HG03095 (cell line): Measurements from ENCODE around the gene OPTN.
"Not testable (repeated sequence)": the region's sequence is repeated elsewhere in the genome, so short reads cannot be mapped to it uniquely, and the experiment has no call there.

Experiments
- ATAC-seq: cut with Tn5 transposase; IDR thresholded peaks from one replicate; pipeline ENCODE4 v1.9.1; 2021; ENCODE audit warnings: moderate library complexity; ENCODE audit not compliant: unreplicated experiment

Gene OPTN

DNA sequence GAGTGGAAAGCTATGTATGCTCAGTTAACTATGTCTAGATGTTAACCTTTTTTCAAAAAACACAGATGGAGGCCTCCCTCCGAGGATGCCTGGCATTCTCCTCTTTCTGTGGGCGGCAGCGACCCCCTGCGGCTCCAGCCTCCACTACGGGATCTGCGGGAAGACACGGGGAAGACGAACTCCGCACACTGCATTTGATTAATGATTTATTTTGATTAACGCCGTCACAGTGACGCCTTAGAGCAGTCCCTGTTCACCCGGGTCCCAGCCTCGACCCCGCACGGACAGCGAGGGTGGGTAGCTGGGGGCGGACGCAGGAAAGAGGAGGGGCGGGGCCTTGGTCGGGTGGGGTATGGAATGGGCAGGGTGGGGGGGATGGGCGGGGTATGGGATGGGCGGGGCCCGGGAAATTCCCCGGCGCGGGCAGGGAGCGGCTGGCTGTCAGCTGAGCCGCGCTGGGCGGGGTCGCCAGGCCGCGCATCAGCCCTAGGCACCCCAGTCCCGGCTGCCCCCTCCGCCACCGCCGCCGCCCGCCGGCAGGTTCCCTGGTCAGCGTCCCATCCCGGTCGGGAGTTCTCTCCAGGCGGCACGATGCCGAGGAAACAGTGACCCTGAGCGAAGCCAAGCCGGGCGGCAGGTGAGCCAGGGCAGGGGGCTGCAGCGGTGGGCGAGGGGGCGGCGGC lies at the start of gene OPTN:
TSS of gene OPTN (plus strand) at position 498 of the 683 bp plus-strand sequence. CDS start 8,960 bp downstream, outside the sequence.
- ATAC-seq: peak; percentile 62

- no peak for ATAC-seq
Observed at GRCh38 chr10:13051126-13051694, 48.8 kb upstream of the OPTN start.

DNA sequence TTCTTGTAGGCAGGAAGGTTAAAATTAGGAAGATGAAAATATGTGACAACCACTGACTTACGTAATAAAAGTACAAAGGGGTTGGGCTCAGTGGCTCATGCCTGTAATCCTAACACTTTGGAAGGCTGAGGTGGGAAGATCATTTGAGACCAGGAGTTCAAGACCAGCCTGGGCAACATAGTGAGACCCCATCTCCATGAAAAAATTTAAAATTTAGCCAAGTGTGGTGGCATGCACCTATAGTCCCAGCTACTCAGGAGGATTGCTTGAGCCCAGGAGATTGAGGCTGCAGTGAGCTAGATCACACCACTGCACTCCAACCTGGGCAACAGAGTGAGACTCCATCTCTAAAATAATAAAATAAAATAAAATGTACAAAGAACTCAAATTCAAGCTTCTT lies 46.8 kb upstream of the OPTN start:
- ATAC-seq: not testable (repeated sequence)

DNA sequence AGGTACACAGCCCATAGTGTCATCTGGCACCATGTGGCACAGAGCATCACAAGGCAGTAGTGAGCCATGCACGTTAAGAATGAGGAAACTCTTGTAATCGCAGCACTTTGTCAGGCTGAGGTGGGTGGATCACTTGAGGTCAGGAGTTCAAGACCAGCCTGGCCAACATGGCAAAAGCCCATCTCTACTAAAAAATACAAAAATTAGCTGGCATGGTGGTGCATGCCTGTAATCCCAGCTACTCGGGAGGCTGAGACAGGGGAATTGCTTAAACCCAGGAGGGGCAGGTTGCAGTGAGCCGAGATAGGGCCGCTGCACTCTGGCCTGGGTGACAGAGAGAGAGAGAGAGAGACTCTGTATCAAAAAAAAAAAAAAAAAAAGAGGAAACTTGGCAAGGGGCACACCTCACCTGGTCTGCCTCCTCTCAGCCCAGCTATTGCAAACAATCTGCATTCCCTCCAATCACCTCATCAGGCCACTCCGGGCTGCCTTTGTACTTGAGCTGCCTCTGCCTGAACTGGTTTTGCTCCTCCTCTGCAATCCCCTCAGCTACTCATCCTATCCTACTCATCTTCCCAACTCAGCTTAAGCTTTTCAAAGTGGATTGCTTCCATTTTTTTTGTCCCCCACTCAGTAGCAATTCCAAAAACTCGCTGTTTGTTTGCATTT lies 46.0 kb upstream of the OPTN start:
- no peak for ATAC-seq

DNA sequence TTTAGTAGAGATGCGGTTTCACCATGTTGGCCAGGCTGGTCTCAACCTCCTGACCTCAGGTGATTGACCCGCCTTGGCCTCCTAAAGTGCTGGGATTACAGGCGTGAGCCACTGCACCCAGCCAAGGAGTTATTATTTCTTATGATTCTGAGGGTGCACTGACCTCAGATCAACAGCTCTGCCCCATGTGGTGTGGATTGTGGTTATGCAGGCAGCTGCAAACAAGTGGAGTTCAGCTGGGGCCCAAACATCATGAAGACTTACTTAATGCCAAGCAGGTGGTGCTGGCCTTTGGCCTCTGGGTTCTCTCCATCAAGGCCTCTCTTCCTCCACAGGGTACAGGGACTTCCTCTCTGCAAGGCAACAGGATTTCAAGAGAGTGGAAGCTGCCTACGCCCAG lies 45.1 kb upstream of the OPTN start:
- ATAC-seq: no peak

- ATAC-seq: no peak
Observed at GRCh38 chr10:13056456-13057077, 43.4 kb upstream of the OPTN start.

GRCh38 chr10:13062803-13063202 lies 37.2 kb upstream of the OPTN start:
- ATAC-seq: no peak

DNA sequence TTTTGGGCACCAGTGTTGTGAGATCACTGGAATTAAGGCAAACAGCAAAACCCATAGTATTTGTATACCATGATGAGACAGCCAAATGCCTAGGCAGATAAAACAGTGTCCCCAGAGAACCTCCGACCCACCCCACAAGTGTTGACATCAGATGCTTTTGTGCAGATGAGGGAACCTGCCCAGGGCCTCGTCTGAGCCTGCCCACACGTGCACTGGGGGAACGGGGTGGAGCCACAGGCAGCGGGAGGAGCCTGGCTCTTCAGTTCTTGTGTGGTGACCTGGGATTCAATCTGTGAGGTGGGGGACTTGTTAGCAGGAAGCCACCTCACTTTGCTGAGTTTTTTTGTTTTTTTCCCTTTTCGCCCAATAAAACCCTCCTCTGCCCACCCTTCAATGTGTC lies 33.4 kb upstream of the OPTN start:
- ATAC-seq: no peak

- ATAC-seq: no peak
Observed at GRCh38 chr10:13067431-13067830, 32.5 kb upstream of the OPTN start.

DNA sequence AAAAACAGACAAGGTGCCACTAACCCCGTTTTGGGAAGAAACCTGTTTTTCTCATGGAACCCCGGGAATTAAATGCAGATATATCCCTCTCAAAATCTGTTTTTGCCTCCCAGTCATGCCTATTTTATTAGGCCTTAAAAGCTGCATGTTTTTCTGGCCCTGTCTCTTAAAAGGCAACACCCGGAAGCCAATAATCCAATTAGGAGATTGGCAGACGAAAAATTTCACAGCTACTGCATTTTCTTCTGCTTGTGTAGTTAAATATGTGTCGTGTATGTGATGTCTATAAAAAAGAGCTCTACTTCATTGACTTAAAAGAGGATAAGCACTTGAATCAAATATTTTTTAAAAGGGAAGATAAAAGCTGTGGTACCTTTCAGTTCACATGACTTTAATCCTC lies 31.9 kb upstream of the OPTN start:
- no peak for ATAC-seq

DNA sequence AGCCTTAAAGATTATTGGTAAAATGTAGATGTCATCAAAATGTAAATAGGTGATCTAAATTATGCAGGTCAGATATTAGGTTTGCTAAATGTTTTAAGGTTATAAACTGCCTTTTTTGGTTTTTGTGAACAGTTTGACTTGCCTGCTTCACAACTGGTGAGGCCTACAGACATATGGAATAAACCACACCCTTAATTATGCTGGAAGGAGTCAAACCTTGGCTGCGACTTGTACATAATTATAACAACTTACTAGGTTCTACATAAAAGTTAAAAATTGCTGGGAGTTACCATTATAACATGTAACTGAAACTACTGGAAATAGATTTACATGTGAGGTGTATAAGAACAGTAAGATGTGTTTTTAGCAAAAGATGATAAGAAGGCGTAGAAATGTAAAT lies 31.5 kb upstream of the OPTN start:
- no peak for ATAC-seq

DNA sequence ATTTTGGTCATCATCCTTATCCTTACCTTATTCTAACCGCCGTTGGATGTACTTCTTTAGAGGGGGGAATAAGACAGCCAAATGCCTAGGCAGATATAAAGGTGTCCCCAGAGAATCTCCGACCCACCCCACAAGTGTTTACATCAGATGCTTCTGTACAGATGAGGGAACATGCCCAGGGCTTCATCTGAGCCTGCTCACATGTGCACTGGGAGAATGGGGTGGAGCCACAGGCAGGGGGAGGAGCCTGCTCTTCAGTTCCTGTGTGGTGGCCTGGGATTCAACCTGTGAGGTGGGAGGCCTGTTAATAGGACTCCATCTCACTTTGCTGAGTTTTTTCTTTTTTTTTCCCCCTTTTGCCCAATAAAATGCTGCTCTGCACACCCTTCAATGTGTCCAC lies 27.6 kb upstream of the OPTN start:
- no peak for ATAC-seq

- ATAC-seq: no peak
Observed at GRCh38 chr10:13074563-13075451, 25.2 kb upstream of the OPTN start.

- no peak for ATAC-seq
Observed at GRCh38 chr10:13078912-13079775, 20.8 kb upstream of the OPTN start.

DNA sequence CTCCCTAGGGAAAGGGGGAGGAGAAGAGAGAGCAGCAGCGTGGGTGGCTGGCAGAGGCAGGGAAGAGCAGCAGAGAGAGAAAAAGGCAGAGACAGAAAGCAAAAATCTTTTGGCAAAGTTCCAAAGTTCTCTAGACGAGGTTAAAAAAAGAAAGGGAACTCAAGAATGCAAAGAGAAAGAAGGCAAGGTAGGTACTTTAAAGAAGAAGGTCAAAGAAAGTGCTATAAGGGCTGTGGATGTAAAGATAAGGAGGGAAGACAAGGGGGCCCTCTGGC lies 20.2 kb upstream of the OPTN start:
- no peak for ATAC-seq

DNA sequence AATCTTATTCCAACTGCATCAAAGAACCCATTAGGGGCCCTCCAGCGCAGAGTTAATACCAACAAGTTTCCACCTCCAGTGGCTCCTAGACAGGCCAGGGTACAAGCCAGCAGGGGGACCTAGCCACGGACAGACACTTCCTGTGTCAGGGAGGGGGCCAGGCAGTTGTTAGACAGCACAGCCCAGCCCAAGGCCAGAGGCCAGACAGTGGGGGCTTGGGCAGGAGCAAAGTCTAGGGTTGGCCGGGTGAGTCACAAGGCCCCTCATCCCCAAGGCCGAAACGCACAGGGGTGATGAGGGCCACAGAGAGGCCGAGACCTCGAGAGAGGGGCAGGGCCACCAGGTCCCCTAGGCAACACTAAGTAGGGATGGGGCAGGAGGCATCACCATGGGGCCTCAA lies 19.3 kb upstream of the OPTN start:
- ATAC-seq: no peak

DNA sequence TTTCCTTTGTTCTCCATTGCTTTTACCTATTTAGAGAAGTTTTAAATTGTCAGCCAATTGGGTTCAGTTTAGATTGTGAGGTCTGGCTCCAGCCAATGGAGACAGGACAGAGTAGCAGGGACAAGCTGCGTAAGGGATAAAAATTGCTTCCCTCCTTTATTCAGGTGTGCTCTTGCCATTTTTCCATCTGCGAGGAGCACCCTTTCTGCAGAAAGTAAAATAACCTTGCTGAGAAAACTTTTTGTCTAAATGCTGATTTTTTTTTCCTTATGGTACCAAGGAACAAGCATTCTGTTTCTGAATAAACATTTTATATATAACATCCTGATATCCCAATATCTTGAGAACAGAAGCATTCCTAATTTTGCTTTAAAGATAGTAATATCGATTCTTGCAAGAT lies 16.3 kb upstream of the OPTN start:
- ATAC-seq: not testable (repeated sequence)

DNA sequence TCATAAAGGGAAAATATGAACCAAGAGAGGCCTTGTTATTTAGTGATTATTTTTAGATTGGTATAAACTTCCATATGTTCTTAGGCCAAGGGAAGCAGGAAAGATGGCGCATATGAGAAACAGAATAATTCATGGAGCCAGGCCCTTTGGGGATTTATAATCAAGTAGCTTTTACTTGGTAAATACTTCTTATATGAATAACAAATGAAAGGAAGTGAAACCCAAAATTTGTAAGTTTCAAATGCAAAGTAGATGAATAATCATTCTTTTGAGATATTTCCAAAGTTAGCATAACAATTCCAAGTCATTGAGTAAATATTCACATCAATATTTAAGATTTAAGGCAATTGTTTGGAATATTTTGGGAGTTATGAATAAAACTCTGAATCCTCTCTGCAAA lies 13.9 kb upstream of the OPTN start:
- no peak for ATAC-seq

DNA sequence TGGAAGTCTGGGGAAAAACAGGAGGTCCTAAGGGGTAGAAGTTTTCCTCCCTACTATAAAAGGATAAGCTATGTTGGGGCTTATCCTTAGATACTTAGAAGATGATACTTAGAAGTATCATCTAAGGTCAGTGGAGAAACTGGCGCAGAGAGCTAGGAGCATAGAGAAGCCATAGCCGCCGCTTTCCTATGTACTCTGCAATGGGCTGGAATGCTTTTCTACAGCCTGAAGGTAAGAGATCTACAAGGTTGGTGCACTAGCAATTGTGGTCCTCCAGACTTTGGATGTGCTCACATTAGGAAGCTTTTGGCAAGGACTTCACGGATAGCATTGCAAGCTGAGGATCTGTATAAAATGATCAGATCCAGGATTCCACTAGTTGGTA lies 12.4 kb upstream of the OPTN start:
- ATAC-seq: no peak

DNA sequence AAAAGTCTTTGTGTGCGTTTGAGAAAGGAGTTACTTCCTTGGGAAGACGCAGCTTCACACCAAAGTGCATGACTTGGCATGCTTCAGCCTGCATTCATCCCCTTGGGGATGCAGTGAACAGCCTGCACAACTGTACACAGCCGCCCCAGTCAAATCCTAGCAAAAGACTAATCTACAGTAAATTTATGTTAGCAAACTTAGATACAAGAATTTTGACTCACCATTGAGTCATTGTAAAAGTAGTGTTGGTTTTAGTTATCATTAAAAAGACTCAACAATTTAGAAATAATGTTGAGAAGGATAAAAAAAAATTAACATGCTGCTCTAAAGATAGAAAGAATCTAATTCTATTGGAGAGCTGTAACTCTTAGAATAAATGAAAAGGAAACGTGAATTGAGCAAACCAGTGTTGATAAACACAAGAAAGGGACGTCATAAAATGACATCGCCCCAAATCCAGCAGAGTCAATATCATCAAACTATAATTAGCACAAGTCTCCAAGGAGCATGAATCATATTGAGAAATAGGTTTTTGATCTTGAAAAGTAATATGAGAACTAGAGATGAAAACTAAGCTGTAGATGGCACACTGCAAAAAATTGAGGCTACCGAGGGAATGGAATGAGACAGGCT lies 11.9 kb upstream of the OPTN start:
- ATAC-seq: no peak
